Stimulated activated CD4-positive, alpha-beta T cell treated with anti-CD3 and anti-CD28 coated beads, Interleukin-12 subunit alpha, Interleukin-12 subunit beta, amount 100 ng/mL, for 24 hours (primary cell): ENCODE results near the gene ORMDL3.
"Not testable (repeated sequence)": the region's sequence is repeated elsewhere in the genome, so short reads cannot be mapped to it uniquely, and the experiment has no call there.

Experiments
- DNase-seq, 2 experiments: peaks; one replicate each; pipeline ENCODE4 v3.0.0-alpha.2; 2020; ENCODE audit warnings: low read depth in 2 of 2

Gene ORMDL3

DNA sequence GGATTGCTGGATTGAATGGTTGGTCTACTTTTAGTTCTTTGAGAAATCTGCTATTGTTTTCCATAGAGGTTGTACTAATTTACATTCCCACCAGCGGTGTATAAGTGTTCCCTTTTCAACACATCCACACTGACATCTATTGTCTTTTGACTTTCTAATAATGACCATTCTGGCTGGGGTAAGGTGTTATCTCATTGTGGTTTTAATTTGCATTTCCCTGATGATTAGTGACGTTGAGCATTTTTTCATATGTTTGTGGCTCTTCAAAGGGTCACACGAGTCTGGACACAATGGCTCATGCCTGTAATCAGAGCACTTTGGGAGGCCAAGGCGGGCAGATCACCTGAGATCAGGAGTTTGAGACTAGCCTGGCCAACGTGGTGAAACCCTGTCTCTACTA lies 41.3 kb downstream of the ORMDL3 start:
- not testable (repeated sequence) for DNase-seq

DNA sequence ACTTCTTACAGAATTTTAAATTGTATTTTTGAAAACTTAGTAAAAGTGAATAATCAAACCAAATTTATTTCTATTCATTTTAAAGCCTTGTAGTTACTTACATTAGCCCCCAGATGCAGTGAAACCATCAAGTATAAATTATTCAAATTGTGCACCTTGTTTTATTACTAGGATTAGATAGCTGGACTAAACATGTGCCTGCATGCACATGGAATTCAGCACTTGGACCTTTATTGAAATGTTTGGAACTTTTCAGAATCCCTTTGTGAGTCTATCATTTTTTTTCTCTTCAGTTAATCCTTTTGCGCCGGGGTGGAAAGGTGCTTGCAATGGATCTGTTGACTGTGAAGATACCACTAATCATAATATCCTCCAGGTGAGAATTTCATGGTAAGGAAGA lies 54.6 kb downstream of the ORMDL3 start:
- no peak for DNase-seq

DNA sequence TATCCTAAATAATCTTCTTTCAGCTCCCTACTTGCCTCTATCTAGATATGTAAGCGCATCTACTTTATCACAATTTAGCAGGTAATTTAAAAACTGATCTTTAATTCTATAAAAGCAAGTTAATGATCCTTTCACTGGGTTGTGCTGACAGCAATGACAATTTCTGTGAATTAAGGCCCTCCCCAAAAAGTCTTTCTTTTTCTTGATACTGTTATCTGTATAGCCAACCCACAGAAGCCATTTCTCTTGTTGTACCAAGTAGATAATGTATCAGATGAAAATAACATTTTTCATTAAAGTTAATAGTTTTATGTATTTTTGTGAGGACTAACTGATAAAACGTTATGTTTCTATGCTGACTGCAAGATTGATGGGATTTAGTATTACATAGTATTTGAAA lies 55.6 kb downstream of the ORMDL3 start:
- no peak for DNase-seq
